AG09309 (cell line): ENCODE data around the gene CSHL1.
"Not testable (repeated sequence)": the region's sequence is repeated elsewhere in the genome, so short reads cannot be mapped to it uniquely, and the experiment has no call there.

ENCODE experiments used
- DNase-seq: peaks from one replicate; pipeline ENCODE4 v3.0.0-alpha.2; 2010; ENCODE audit warnings: low read depth
- H3K4me3 ChIP-seq: 2 replicates; pipeline ENCODE4 v1.5.1; 2011; ENCODE audit warnings: mild to moderate bottlenecking, low read depth, low read length, moderate library complexity; ENCODE audit not compliant: control insufficient read depth
- CTCF ChIP-seq: IDR thresholded peaks from 2 replicates; pipeline ENCODE4 v1.5.1; 2011; ENCODE audit warnings: mild to moderate bottlenecking, low read depth, low read length, inconsistent platforms; ENCODE audit not compliant: insufficient read depth, control insufficient read depth; ENCODE audit errors: missing control alignments

Gene CSHL1

GRCh38 chr17:63870292-63870665 is 40.8 kb downstream of the CSHL1 start:
- not testable (repeated sequence) for DNase-seq, H3K4me3 ChIP-seq

GRCh38 chr17:63869491-63870291 is 41.4 kb downstream of the CSHL1 start:
- TF ChIP-seq CTCF = peak; percentile 4
- H3K4me3 ChIP-seq, DNase-seq: not testable (repeated sequence)

- TF ChIP-seq CTCF = peak; percentile 20
- not testable (repeated sequence) for H3K4me3 ChIP-seq, DNase-seq
Observed at GRCh38 chr17:63866625-63867024, 44.4 kb downstream of the CSHL1 start.
